PC-3 (cell line): ENCODE data around the gene AHCTF1. TPM values are rescaled to one million over a fixed set of nuclear protein-coding genes. Genes with fewer than 3 reads are reported as not detected.
A peak's percentile ranks its signal among the peaks of the same experiment; 100 is the strongest.
"Not testable (repeated sequence)": the region's sequence is repeated elsewhere in the genome, so short reads cannot be mapped to it uniquely, and the experiment has no call there.

Source experiments
- ATAC-seq: fragments of 200-7000 bp; cut with Tn5 transposase; 2 replicates; pipeline ENCODE4 v1.9.1; 2020; ENCODE audit warnings: mild to moderate bottlenecking, moderate library complexity
- BruUV-seq: library from RNA; stranded (reverse); fragments of 400-500 nt; replicated peaks from 2 replicates; lab custom pipeline; 2021; lab: Mats Ljungman, UMichigan
- CTCF ChIA-PET: fragments of 300-600 bp; sonication (Branson Sonifier 250); formaldehyde crosslinking; loops from one replicate; lab custom pipeline; 2022; ENCODE audit warnings: antibody characterized with exemption; lab: Charles Lee
- POLR2A ChIA-PET: fragments of 300-600 bp; sonication (Branson Sonifier 250); formaldehyde crosslinking; loops from one replicate; lab custom pipeline; 2022; ENCODE audit warnings: antibody characterized with exemption; ENCODE audit not compliant: unreplicated experiment; lab: Charles Lee
- DNase-seq: peaks from one replicate; pipeline ENCODE4 v3.0.0-alpha.2; 2015
- H2AFZ ChIP-seq: fragments of 300-600 bp; sonication (generic); 2 replicates; pipeline ENCODE4 v1.6.0; 2016; ENCODE audit warnings: antibody characterized with exemption, low read length
- H3F3A ChIP-seq: fragments of 300-600 bp; sonication (generic); one replicate; pipeline ENCODE4 v1.6.0; 2017; ENCODE audit warnings: antibody characterized with exemption, low read length, control low read depth, mild to moderate bottlenecking; ENCODE audit not compliant: unreplicated experiment
- H3K27ac ChIP-seq: fragments of 300-600 bp; sonication (generic); 2 replicates; pipeline ENCODE4 v1.5.1; 2016; ENCODE audit warnings: mild to moderate bottlenecking, low read length
- H3K27me3 ChIP-seq: fragments of 300-600 bp; sonication (generic); 2 replicates; pipeline ENCODE4 v1.6.1; 2016; ENCODE audit warnings: low read length, mixed read lengths
- H3K36me3 ChIP-seq: fragments of 300-600 bp; sonication (generic); 2 replicates; pipeline ENCODE4 v1.6.1; 2016; ENCODE audit warnings: low read depth, mixed run types, low read length, mixed read lengths
- H3K4me1 ChIP-seq: fragments of 300-600 bp; sonication (generic); 2 replicates; pipeline ENCODE4 v1.5.1; 2016; ENCODE audit warnings: low read length; ENCODE audit not compliant: insufficient read depth
- H3K4me2 ChIP-seq: fragments of 300-600 bp; sonication (generic); 2 replicates; pipeline ENCODE4 v1.6.0; 2016; ENCODE audit warnings: low read length
- H3K4me3 ChIP-seq: fragments of 300-600 bp; sonication (generic); 2 replicates; pipeline ENCODE4 v1.5.1; 2016; ENCODE audit warnings: mild to moderate bottlenecking, low read length, mixed read lengths
- H3K79me2 ChIP-seq: fragments of 300-600 bp; sonication (generic); 2 replicates; pipeline ENCODE4 v1.6.1; 2017; ENCODE audit warnings: low read length, mixed read lengths
- H3K9ac ChIP-seq: fragments of 300-600 bp; sonication (generic); 2 replicates; pipeline ENCODE4 v1.6.0; 2016; ENCODE audit warnings: mild to moderate bottlenecking, low read length
- H3K9me2 ChIP-seq: fragments of 300-600 bp; sonication (generic); replicated peaks from 2 replicates; pipeline ENCODE4 v1.6.1; 2016; ENCODE audit warnings: mixed run types, low read length, mixed read lengths
- H3K9me3 ChIP-seq: fragments of 300-600 bp; sonication (generic); 2 replicates; pipeline ENCODE4 v1.6.1; 2016; ENCODE audit warnings: low read length, mixed read lengths
- H4K20me1 ChIP-seq: fragments of 300-600 bp; sonication (generic); 2 replicates; pipeline ENCODE4 v1.6.1; 2016; ENCODE audit warnings: low read length, mixed read lengths
- EZH2 ChIP-seq: fragments of 300-600 bp; sonication (generic); IDR thresholded peaks from one replicate; pipeline ENCODE4 v1.6.1; 2017; ENCODE audit warnings: antibody characterized with exemption, mild to moderate bottlenecking, low read length; ENCODE audit not compliant: unreplicated experiment
- EZH2phosphoT487 ChIP-seq: fragments of 300-600 bp; sonication (generic); IDR thresholded peaks from 2 replicates; pipeline ENCODE4 v1.6.1; 2018; ENCODE audit warnings: mild to moderate bottlenecking, antibody characterized with exemption, low read length, borderline replicate concordance
- intact Hi-C: fragments of 100-400 bp; cut with micrococcal nuclease; formaldehyde crosslinking; loops from 2 replicates; pipeline ENCODE4 v1.9.0; 2023
- total RNA-seq: library from RNA; depleted of rRNA; stranded (reverse); fragments of >200 nt; gene quantifications from 2 replicates; pipeline ENCODE4 v1.2.3, GENCODE V29; 2014
- TF ChIP-seq, protein P1 (sequence below): fragments of 300-600 bp; sonication (generic); conservative IDR thresholded peaks from 2 replicates; pipeline ENCODE4 v1.5.1; 2017; ENCODE audit warnings: antibody characterized with exemption, low read depth, mild to moderate bottlenecking, low read length

AHCTF1 gene
- total RNA-seq, 1 experiment from 2014 or later = 38.0 TPM

DNA sequence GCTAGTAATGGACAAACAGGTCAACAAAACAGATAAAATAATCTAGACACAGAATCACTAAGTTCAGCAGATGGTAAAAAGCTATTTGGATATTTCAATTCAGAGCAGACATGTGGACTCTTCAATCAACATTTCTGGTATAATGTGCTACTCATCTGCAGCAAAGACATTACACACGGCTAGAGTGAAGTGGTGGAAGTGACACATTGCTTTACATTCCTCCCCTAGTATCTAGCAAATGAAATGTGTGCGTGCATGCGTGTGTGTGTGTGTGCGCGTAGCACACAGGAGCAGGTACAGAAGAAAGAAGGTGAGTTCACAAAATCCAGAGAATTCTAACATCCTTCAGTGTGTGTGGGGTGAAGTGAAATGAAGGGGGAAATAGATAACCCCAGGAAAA, 8.3 kb downstream of the AHCTF1 start:
- ChIA-PET POLR2A (no interaction called here), CTCF (no interaction called here)
- no peaks in the 10 kb centered on the region for H3F3A ChIP-seq
- peaks cover 99% of the 10 kb centered on the region for H3K79me2 ChIP-seq
- intact Hi-C loops = no loop called here
- no peaks in the 10 kb centered on the region for H3K27me3 ChIP-seq
- H3K4me2 ChIP-seq = no peak overlapping the region
- TF ChIP-seq, protein P1, sequence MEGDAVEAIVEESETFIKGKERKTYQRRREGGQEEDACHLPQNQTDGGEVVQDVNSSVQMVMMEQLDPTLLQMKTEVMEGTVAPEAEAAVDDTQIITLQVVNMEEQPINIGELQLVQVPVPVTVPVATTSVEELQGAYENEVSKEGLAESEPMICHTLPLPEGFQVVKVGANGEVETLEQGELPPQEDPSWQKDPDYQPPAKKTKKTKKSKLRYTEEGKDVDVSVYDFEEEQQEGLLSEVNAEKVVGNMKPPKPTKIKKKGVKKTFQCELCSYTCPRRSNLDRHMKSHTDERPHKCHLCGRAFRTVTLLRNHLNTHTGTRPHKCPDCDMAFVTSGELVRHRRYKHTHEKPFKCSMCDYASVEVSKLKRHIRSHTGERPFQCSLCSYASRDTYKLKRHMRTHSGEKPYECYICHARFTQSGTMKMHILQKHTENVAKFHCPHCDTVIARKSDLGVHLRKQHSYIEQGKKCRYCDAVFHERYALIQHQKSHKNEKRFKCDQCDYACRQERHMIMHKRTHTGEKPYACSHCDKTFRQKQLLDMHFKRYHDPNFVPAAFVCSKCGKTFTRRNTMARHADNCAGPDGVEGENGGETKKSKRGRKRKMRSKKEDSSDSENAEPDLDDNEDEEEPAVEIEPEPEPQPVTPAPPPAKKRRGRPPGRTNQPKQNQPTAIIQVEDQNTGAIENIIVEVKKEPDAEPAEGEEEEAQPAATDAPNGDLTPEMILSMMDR = no peak
- TF ChIP-seq EZH2 (no peak), EZH2phosphoT487 (no peak)
- peaks cover 66% of the 10 kb centered on the region for H4K20me1 ChIP-seq
- ATAC-seq = 0 out of 2 replicates have a peak, but pooled peaks have one; percentile 29
- DNase-seq = no peak
- H3K4me3 ChIP-seq = no peak overlapping the region
- no peaks in the 10 kb centered on the region for H3K9me2 ChIP-seq
- H3K36me3 ChIP-seq = peaks cover 23% of the 10 kb centered on the region
- no TSS peak for BruUV-seq
- 0 out of 2 replicates have a peak, but pooled peaks cover under 1% of the 10 kb centered on the region for H3K4me1 ChIP-seq
- H2AFZ ChIP-seq = no peak overlapping the region
- H3K27ac ChIP-seq = no peak overlapping the region
- H3K9ac ChIP-seq = no peak overlapping the region
- no peaks in the 10 kb centered on the region for H3K9me3 ChIP-seq

DNA sequence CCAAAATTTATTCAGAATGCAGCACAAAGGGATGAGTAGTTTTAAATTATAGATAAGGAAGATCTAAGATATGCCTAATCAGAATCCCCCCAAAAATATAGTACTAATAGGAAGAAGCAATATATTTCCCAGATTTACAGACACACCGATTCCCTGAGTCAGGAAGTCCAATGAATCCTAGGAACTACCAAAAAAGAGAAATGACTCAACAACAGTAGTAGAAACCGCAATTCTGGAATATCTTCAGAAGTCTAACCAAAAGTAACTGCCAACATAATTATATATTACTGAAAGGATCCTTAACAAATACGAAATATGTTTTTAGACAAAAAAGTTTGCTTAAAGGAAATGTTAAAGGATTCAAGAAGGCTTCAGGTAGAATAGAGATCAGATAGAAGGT, 10.3 kb downstream of the AHCTF1 start:
- CTCF ChIA-PET = no interaction called here

GRCh38 chr1:246919902-246920301, 11.8 kb downstream of the AHCTF1 start:
- Histone ChIP-seq H3K4me2 (no peak overlapping the region), H3K27ac (no peak overlapping the region), H3K36me3 (peaks cover 33% of the 10 kb centered on the region), H3K9ac (no peak overlapping the region), H3F3A (no peaks in the 10 kb centered on the region), H3K4me3 (no peak overlapping the region), H4K20me1 (peaks cover 64% of the 10 kb centered on the region), H3K79me2 (peaks cover 95% of the 10 kb centered on the region), H3K9me2 (no peaks in the 10 kb centered on the region), H3K9me3 (no peaks in the 10 kb centered on the region), H3K4me1 (no peaks in the 10 kb centered on the region), H2AFZ (no peak overlapping the region), H3K27me3 (no peaks in the 10 kb centered on the region)
- TF ChIP-seq EZH2phosphoT487 (no peak), EZH2 (no peak)
- TF ChIP-seq, protein P1 = no peak
- intact Hi-C loops = no loop called here
- POLR2A ChIA-PET = no interaction called here
- no TSS peak for BruUV-seq
- ATAC-seq (no peak), DNase-seq (no peak)
- CTCF ChIA-PET = no interaction called here

More for the DNA sequence above, 10.3 kb downstream of the AHCTF1 start:
- DNase-seq = no peak
- Histone ChIP-seq H2AFZ (no peak overlapping the region), H3K27ac (no peak overlapping the region), H3F3A (no peaks in the 10 kb centered on the region), H3K27me3 (no peaks in the 10 kb centered on the region), H3K9me3 (no peaks in the 10 kb centered on the region), H3K79me2 (peaks cover 99% of the 10 kb centered on the region), H3K9ac (no peak overlapping the region), H3K9me2 (no peaks in the 10 kb centered on the region), H3K4me1 (no peaks in the 10 kb centered on the region), H3K36me3 (peaks cover 28% of the 10 kb centered on the region), H4K20me1 (peaks cover 79% of the 10 kb centered on the region), H3K4me2 (no peak overlapping the region), H3K4me3 (no peak overlapping the region)
- no peak for ATAC-seq
- no TSS peak for BruUV-seq
- POLR2A ChIA-PET = no interaction called here
- TF ChIP-seq EZH2phosphoT487 = no peak
- TF ChIP-seq, protein P1 = no peak
- TF ChIP-seq EZH2 = no peak
- intact Hi-C loops = no loop called here

GRCh38 chr1:246916026-246916923, 15.5 kb downstream of the AHCTF1 start:
- BruUV-seq, H3K4me1 ChIP-seq, POLR2A ChIA-PET, H3K9me3 ChIP-seq, H3K9me2 ChIP-seq, ATAC-seq, intact Hi-C loops, H2AFZ ChIP-seq, H3K9ac ChIP-seq, H3K4me3 ChIP-seq, H3K4me2 ChIP-seq, DNase-seq, H3K27ac ChIP-seq, H3K27me3 ChIP-seq, H3F3A ChIP-seq: not testable (repeated sequence)
- Histone ChIP-seq H4K20me1 (peaks cover 40% of the 10 kb centered on the region), H3K36me3 (peaks cover 59% of the 10 kb centered on the region), H3K79me2 (peaks cover 64% of the 10 kb centered on the region)
- CTCF ChIA-PET = interaction anchor here (0.7 kb wide), 1 partner anchor 90 kb away, joined by 3 read pairs; no protein-coding TSS in a partner anchor
